Esophagus squamous epithelium (tissue), 4 donors: ENCODE data around the gene MAN2A1.

Experiments
- CTCF ChIP-seq, 6 experiments: fragments of 450-650 bp in 4 of 6; fragments of 200-600 bp in 2 of 6; sonication (generic) in 2 of 6; IDR thresholded peaks; one replicate each; pipeline ENCODE4 v1.5.1; 2016 to 2019; ENCODE audit warnings: antibody characterized with exemption in 6 of 6, mild to moderate bottlenecking in 4 of 6, moderate library complexity in 4 of 6
- POLR2A ChIP-seq, 4 donors: fragments of 450-650 bp; IDR thresholded peaks; one replicate each; pipeline ENCODE4 v1.6.1; 2017; ENCODE audit warnings: antibody characterized with exemption in 4 of 4, mild to moderate bottlenecking in 4 of 4, moderate library complexity in 3 of 4

- TF ChIP-seq CTCF (IDR thresholded peaks at IDR 0.05) (no peak), POLR2A (IDR thresholded peaks at IDR 0.05) (no peak)
Measured at GRCh38 chr5:109713453-109713852, 23.7 kb downstream of the MAN2A1 start.
